DND-41 (cell line): ENCODE data around the gene CDCA7.

Source experiments
- ATAC-seq: fragments of 200-7000 bp; cut with Tn5 transposase; 3 replicates; pipeline ENCODE4 v1.9.1; 2021; ENCODE audit warnings: low read depth; ENCODE audit not compliant: insufficient read depth
- DNase-seq: peaks from one replicate; pipeline ENCODE4 v3.0.0-alpha.2; 2020
- H2AFZ ChIP-seq: 2 replicates; pipeline ENCODE4 v1.6.0; 2012; ENCODE audit warnings: low read depth, low read length
- H3K27ac ChIP-seq: 2 replicates; pipeline ENCODE4 v1.5.1; 2012; ENCODE audit warnings: low read length, inconsistent platforms
- H3K27me3 ChIP-seq: fragments of 200-600 bp; sonication (generic); 2 replicates; pipeline ENCODE4 v1.6.0; 2012; ENCODE audit warnings: low read length, mild to moderate bottlenecking, inconsistent platforms; ENCODE audit not compliant: insufficient read depth, poor library complexity
- H3K36me3 ChIP-seq: 2 replicates; pipeline ENCODE4 v1.5.1; 2012; ENCODE audit warnings: low read length, inconsistent platforms; ENCODE audit not compliant: insufficient read depth
- H3K4me1 ChIP-seq: 2 replicates; pipeline ENCODE4 v1.5.1; 2012; ENCODE audit warnings: mild to moderate bottlenecking, low read length; ENCODE audit not compliant: insufficient read depth
- H3K4me2 ChIP-seq: 2 replicates; pipeline ENCODE4 v1.6.0; 2012; ENCODE audit warnings: mild to moderate bottlenecking, moderate library complexity, low read length, inconsistent platforms; ENCODE audit not compliant: insufficient read depth
- H3K4me3 ChIP-seq, 2 experiments: fragments of 200-600 bp in 1 of 2; shearing (Covaris generic) in 1 of 2; 2 replicates each; pipeline ENCODE4 v1.5.1; 2012 to 2016; ENCODE audit warnings: inconsistent platforms in 2 of 2, low read length in 2 of 2, mild to moderate bottlenecking in 2 of 2, low read depth in 1 of 2, moderate library complexity in 1 of 2
- H3K79me2 ChIP-seq: 2 replicates; pipeline ENCODE4 v1.6.0; 2012; ENCODE audit warnings: low read length, inconsistent platforms; ENCODE audit not compliant: insufficient read depth
- H3K9ac ChIP-seq: 2 replicates; pipeline ENCODE4 v1.6.0; 2012; ENCODE audit warnings: low read depth, mild to moderate bottlenecking, inconsistent platforms, low read length, moderate library complexity
- H3K9me3 ChIP-seq: 2 replicates; pipeline ENCODE4 v1.5.1; 2012; ENCODE audit warnings: low read length, moderate library complexity, mild to moderate bottlenecking, inconsistent platforms; ENCODE audit not compliant: insufficient read depth, severe bottlenecking
- H4K20me1 ChIP-seq: 2 replicates; pipeline ENCODE4 v1.6.0; 2012; ENCODE audit warnings: low read length; ENCODE audit not compliant: insufficient read depth
- CTCF ChIP-seq: IDR thresholded peaks from 2 replicates; pipeline ENCODE4 v1.5.1; 2012; ENCODE audit warnings: borderline replicate concordance, low read length, moderate library complexity, mild to moderate bottlenecking; ENCODE audit not compliant: poor library complexity, severe bottlenecking; ENCODE audit errors: extremely low read depth
- EZH2 ChIP-seq: IDR thresholded peaks from 3 replicates; pipeline ENCODE4 v1.6.1; 2012; ENCODE audit warnings: borderline replicate concordance, low read depth, mild to moderate bottlenecking, moderate library complexity, low read length, inconsistent platforms; ENCODE audit not compliant: severe bottlenecking

CDCA7 gene

GRCh38 chr2:173387079-173387478, 32.4 kb downstream of the CDCA7 start:
- H3K36me3 ChIP-seq: peaks cover 5% of the 10 kb centered on the region; the same call in 1 of the 2 replicates
- no peak overlapping the region for H3K9ac ChIP-seq
- H4K20me1 ChIP-seq: no peaks in the 10 kb centered on the region
- no peak overlapping the region for H3K4me2 ChIP-seq
- no peaks in the 10 kb centered on the region for H3K79me2 ChIP-seq
- no peaks in the 10 kb centered on the region for H3K4me1 ChIP-seq
- no peak overlapping the region for H3K27ac ChIP-seq
- ATAC-seq (no peak), DNase-seq (no peak)
- H2AFZ ChIP-seq: no peak overlapping the region
- no peaks in the 10 kb centered on the region for H3K9me3 ChIP-seq
- H3K27me3 ChIP-seq: no peaks in the 10 kb centered on the region
- H3K4me3 ChIP-seq: no peak overlapping the region
- TF ChIP-seq EZH2 (no peak), CTCF (no peak)

- Histone ChIP-seq H3K9me3 (no peaks in the 10 kb centered on the region), H3K4me2 (no peak overlapping the region), H3K4me3 (no peak overlapping the region), H3K9ac (no peak overlapping the region), H3K4me1 (no peaks in the 10 kb centered on the region), H3K36me3 (peaks cover 5% of the 10 kb centered on the region; the same call in 1 of the 2 replicates), H3K27ac (no peak overlapping the region), H2AFZ (no peak overlapping the region), H3K27me3 (no peaks in the 10 kb centered on the region), H4K20me1 (no peaks in the 10 kb centered on the region), H3K79me2 (no peaks in the 10 kb centered on the region)
- DNase-seq (no peak), ATAC-seq (no peak)
- TF ChIP-seq EZH2 (no peak), CTCF (no peak)
Measured at GRCh38 chr2:173387660-173388059, 33.0 kb downstream of the CDCA7 start.

- no peak overlapping the region for H3K27ac ChIP-seq
- H3K36me3 ChIP-seq: no peaks in the 10 kb centered on the region; the same call in 1 of the 2 replicates
- H3K79me2 ChIP-seq: no peaks in the 10 kb centered on the region
- H3K27me3 ChIP-seq: no peaks in the 10 kb centered on the region
- ATAC-seq (no peak), DNase-seq (no peak)
- no peaks in the 10 kb centered on the region for H3K9me3 ChIP-seq
- no peak overlapping the region for H2AFZ ChIP-seq
- no peaks in the 10 kb centered on the region for H4K20me1 ChIP-seq
- no peak for TF ChIP-seq EZH2
- no peak for TF ChIP-seq CTCF
- H3K4me3 ChIP-seq: no peak overlapping the region
- H3K4me1 ChIP-seq: no peaks in the 10 kb centered on the region
- H3K9ac ChIP-seq: no peak overlapping the region
- no peak overlapping the region for H3K4me2 ChIP-seq
Measured at GRCh38 chr2:173388795-173389194, 34.1 kb downstream of the CDCA7 start.

- Histone ChIP-seq H4K20me1 (no peaks in the 10 kb centered on the region), H3K4me1 (no peaks in the 10 kb centered on the region), H3K27me3 (no peaks in the 10 kb centered on the region), H3K27ac (no peak overlapping the region), H3K79me2 (no peaks in the 10 kb centered on the region), H3K9ac (no peak overlapping the region), H2AFZ (no peak overlapping the region), H3K36me3 (no peaks in the 10 kb centered on the region), H3K4me2 (no peak overlapping the region), H3K4me3 (no peak overlapping the region), H3K9me3 (no peaks in the 10 kb centered on the region)
- no peak for DNase-seq
- TF ChIP-seq EZH2 (no peak), CTCF (no peak)
- no peak for ATAC-seq
Measured at GRCh38 chr2:173390036-173390435, 35.4 kb downstream of the CDCA7 start.
